MM.1S (cell line): Measurements from ENCODE around the gene RMI2.
"Not testable (repeated sequence)": the region's sequence is repeated elsewhere in the genome, so short reads cannot be mapped to it uniquely, and the experiment has no call there.

ENCODE experiments used
- DNase-seq: peaks from one replicate; pipeline ENCODE4 v3.0.0-alpha.2; 2015
- H2AFZ ChIP-seq: fragments of 300-600 bp; sonication (generic); 2 replicates; pipeline ENCODE4 v1.6.0; 2016; ENCODE audit warnings: antibody characterized with exemption, low read length
- H3F3A ChIP-seq: fragments of 300-600 bp; sonication (generic); 2 replicates; pipeline ENCODE4 v1.6.1; 2016; ENCODE audit warnings: mild to moderate bottlenecking, antibody characterized with exemption, low read length, moderate library complexity, mixed read lengths; ENCODE audit not compliant: insufficient read depth
- H3K27ac ChIP-seq: fragments of 300-600 bp; sonication (generic); 2 replicates; pipeline ENCODE4 v1.5.1; 2016; ENCODE audit warnings: mild to moderate bottlenecking, low read length
- H3K27me3 ChIP-seq: fragments of 300-600 bp; sonication (generic); replicated peaks from 2 replicates; pipeline ENCODE4 v1.6.0; 2016; ENCODE audit warnings: low read length; ENCODE audit not compliant: insufficient read depth
- H3K36me3 ChIP-seq: fragments of 300-600 bp; sonication (generic); replicated peaks from 2 replicates; pipeline ENCODE4 v1.6.1; 2016; ENCODE audit warnings: mild to moderate bottlenecking, low read length, mixed read lengths; ENCODE audit not compliant: insufficient read depth
- H3K4me1 ChIP-seq: fragments of 300-600 bp; sonication (generic); 2 replicates; pipeline ENCODE4 v1.6.1; 2016; ENCODE audit warnings: low read length, mixed read lengths
- H3K4me2 ChIP-seq: fragments of 300-600 bp; sonication (generic); 2 replicates; pipeline ENCODE4 v1.6.0; 2016; ENCODE audit warnings: low read depth, low read length
- H3K4me3 ChIP-seq: fragments of 300-600 bp; sonication (generic); 2 replicates; pipeline ENCODE4 v1.5.1; 2016; ENCODE audit warnings: low read length, mixed read lengths
- H3K79me2 ChIP-seq: fragments of 300-600 bp; sonication (generic); 2 replicates; pipeline ENCODE4 v1.6.1; 2016; ENCODE audit warnings: mixed run types, low read length, mixed read lengths
- H3K9ac ChIP-seq: fragments of 300-600 bp; sonication (generic); 2 replicates; pipeline ENCODE4 v1.6.1; 2016; ENCODE audit warnings: low read length, mixed read lengths
- H3K9me2 ChIP-seq: fragments of 300-600 bp; sonication (generic); replicated peaks from 2 replicates; pipeline ENCODE4 v1.6.1; 2016; ENCODE audit warnings: mild to moderate bottlenecking, low read length, mixed read lengths; ENCODE audit not compliant: insufficient read depth
- H3K9me3 ChIP-seq: fragments of 300-600 bp; sonication (generic); replicated peaks from 2 replicates; pipeline ENCODE4 v1.6.1; 2016; ENCODE audit warnings: mild to moderate bottlenecking, low read length, mixed read lengths; ENCODE audit not compliant: insufficient read depth
- H4K20me1 ChIP-seq: fragments of 300-600 bp; sonication (generic); 2 replicates; pipeline ENCODE4 v1.6.1; 2016; ENCODE audit warnings: mild to moderate bottlenecking, low read length, moderate library complexity, mixed read lengths; ENCODE audit not compliant: insufficient read depth
- CTCF ChIP-seq: fragments of 300-600 bp; sonication (generic); IDR thresholded peaks from 2 replicates; pipeline ENCODE4 v1.5.1; 2016; ENCODE audit warnings: antibody characterized with exemption, low read length, mixed read lengths
- EZH2 ChIP-seq: fragments of 300-600 bp; sonication (generic); optimal IDR thresholded peaks from 2 replicates; pipeline ENCODE3; 2017; ENCODE audit warnings: low read depth, mild to moderate bottlenecking, antibody characterized with exemption, low read length, mixed read lengths
- EZH2phosphoT487 ChIP-seq: fragments of 300-600 bp; sonication (generic); IDR thresholded peaks from 2 replicates; pipeline ENCODE4 v1.6.1; 2018; ENCODE audit warnings: antibody characterized with exemption, low read length

Gene RMI2

GRCh38 chr16:11372073-11372828 lies 27.0 kb downstream of the RMI2 start:
- H3K9me2 ChIP-seq = no peaks in the 10 kb centered on the region

GRCh38 chr16:11372829-11373306 lies 27.6 kb downstream of the RMI2 start:
- no peaks in the 10 kb centered on the region for H3K9me3 ChIP-seq
- no peaks in the 10 kb centered on the region for H3K36me3 ChIP-seq
- no peak for DNase-seq
- H3F3A ChIP-seq = no peaks in the 10 kb centered on the region
- no peak overlapping the region for H3K4me2 ChIP-seq
- no peak overlapping the region for H3K9ac ChIP-seq
- H3K27me3 ChIP-seq = no peaks in the 10 kb centered on the region
- no peaks in the 10 kb centered on the region for H3K4me1 ChIP-seq
- H2AFZ ChIP-seq = no peak overlapping the region
- TF ChIP-seq EZH2phosphoT487 = no peak
- H3K4me3 ChIP-seq = no peak overlapping the region
- H3K79me2 ChIP-seq = no peaks in the 10 kb centered on the region
- no peaks in the 10 kb centered on the region for H3K9me2 ChIP-seq
- H3K27ac ChIP-seq = no peak overlapping the region
- H4K20me1 ChIP-seq = no peaks in the 10 kb centered on the region

More at GRCh38 chr16:11372073-11372828, 27.0 kb downstream of the RMI2 start:
- Histone ChIP-seq H3K4me2 (no peak overlapping the region), H4K20me1 (no peaks in the 10 kb centered on the region), H3K9me3 (no peaks in the 10 kb centered on the region), H3K4me3 (no peak overlapping the region), H3F3A (no peaks in the 10 kb centered on the region), H3K36me3 (no peaks in the 10 kb centered on the region), H3K79me2 (no peaks in the 10 kb centered on the region), H3K27ac (no peak overlapping the region), H3K4me1 (no peaks in the 10 kb centered on the region), H2AFZ (no peak overlapping the region), H3K27me3 (no peaks in the 10 kb centered on the region), H3K9ac (no peak overlapping the region)
- no peak for DNase-seq
- TF ChIP-seq CTCF (no peak), EZH2 (no peak), EZH2phosphoT487 (no peak)

DNA sequence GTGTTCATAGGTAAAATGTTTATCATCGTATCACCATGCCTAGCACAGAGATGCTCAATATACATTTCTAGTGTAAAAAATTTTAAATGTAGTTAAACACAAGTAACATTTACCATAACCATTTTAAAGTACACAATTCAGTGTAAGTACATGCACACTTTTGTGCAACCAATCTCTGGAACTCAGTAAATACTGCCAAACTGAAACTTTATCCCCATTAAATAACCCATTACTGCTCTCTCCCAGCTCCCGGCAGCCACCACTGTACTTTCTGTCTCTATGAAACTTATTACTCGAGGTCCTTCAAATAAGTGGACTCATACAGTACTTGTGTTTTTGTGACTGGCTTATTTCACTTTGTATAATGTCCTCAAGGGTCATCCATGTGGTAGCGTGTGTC lies 29.0 kb downstream of the RMI2 start:
- no peaks in the 10 kb centered on the region for H3K9me3 ChIP-seq
- no peaks in the 10 kb centered on the region for H3K27me3 ChIP-seq
- no peak for TF ChIP-seq CTCF
- TF ChIP-seq EZH2 = no peak
- TF ChIP-seq EZH2phosphoT487 = no peak
- H3K79me2 ChIP-seq = no peaks in the 10 kb centered on the region
- H3F3A ChIP-seq = no peaks in the 10 kb centered on the region
- no peak overlapping the region for H3K4me2 ChIP-seq
- no peak for DNase-seq
- no peaks in the 10 kb centered on the region for H3K9me2 ChIP-seq
- H3K4me1 ChIP-seq = no peaks in the 10 kb centered on the region
- no peak overlapping the region for H2AFZ ChIP-seq
- no peaks in the 10 kb centered on the region for H4K20me1 ChIP-seq
- no peak overlapping the region for H3K9ac ChIP-seq
- H3K27ac ChIP-seq = no peak overlapping the region
- H3K36me3 ChIP-seq = no peaks in the 10 kb centered on the region
- H3K4me3 ChIP-seq = no peak overlapping the region

GRCh38 chr16:11377154-11377553 lies 31.9 kb downstream of the RMI2 start:
- no peaks in the 10 kb centered on the region for H3F3A ChIP-seq
- H3K9ac ChIP-seq = no peak overlapping the region
- H3K36me3 ChIP-seq = no peaks in the 10 kb centered on the region
- no peaks in the 10 kb centered on the region for H4K20me1 ChIP-seq
- H3K4me1 ChIP-seq = no peaks in the 10 kb centered on the region
- no peak overlapping the region for H3K4me2 ChIP-seq
- H3K27ac ChIP-seq = no peak overlapping the region
- no peaks in the 10 kb centered on the region for H3K9me3 ChIP-seq
- H3K79me2 ChIP-seq = no peaks in the 10 kb centered on the region
- no peaks in the 10 kb centered on the region for H3K27me3 ChIP-seq
- H2AFZ ChIP-seq = no peak overlapping the region
- TF ChIP-seq EZH2phosphoT487 = no peak
- TF ChIP-seq CTCF = no peak
- no peak for TF ChIP-seq EZH2
- DNase-seq = no peak
- H3K4me3 ChIP-seq = no peak overlapping the region
- H3K9me2 ChIP-seq = no peaks in the 10 kb centered on the region

DNA sequence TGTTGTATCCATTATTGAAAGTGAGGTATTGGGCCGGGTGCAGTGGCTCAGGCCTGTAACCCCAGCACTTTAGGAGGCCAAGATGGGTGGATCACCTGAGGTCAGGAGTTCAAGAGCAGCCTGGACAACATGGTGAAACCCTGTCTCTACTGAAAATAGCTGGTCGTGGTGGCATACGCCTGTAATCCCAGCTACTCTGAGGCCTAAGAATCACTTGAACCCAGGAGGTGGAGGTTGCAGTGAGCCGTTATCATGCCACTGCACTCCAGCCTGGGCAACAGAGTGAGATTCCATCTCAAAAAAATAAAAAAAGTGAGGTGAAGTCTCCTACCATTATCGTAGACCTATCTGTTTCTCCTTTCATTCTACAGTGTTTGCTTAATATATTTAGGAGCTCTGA lies 33.7 kb downstream of the RMI2 start:
- not testable (repeated sequence) for H3K36me3 ChIP-seq, H4K20me1 ChIP-seq, H3K4me2 ChIP-seq, H3K9ac ChIP-seq, H3F3A ChIP-seq, H3K9me3 ChIP-seq, H3K27ac ChIP-seq, H3K79me2 ChIP-seq, DNase-seq, H2AFZ ChIP-seq, H3K27me3 ChIP-seq, H3K4me3 ChIP-seq, H3K9me2 ChIP-seq, H3K4me1 ChIP-seq
